ENCODE results near the gene KATNB1.
"Not testable (repeated sequence)": the region's sequence is repeated elsewhere in the genome, so short reads cannot be mapped to it uniquely, and the experiment has no call there.

DNA sequence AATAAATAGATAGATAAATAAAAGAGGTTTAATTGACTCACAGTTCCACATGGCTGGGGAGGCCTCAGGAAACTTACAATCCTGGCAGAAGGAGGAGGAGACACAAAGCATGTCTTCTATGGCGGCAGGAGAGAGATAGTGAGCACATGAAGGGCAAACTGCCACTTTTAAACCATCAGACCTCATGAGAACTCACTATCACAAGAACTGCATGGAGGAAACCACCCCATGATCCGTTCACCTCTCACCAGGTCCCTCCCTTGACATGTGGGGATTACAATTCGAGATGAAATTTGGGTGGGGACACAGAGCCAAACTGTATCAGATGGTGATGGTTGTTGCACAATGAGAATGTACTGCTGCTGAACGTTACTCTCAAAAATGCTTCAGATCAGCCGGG is 44.3 kb downstream of the KATNB1 start:
- TF ChIP-seq POLR2A (IDR thresholded peaks at IDR 0.05): not testable (repeated sequence)
- TF ChIP-seq, protein P1, sequence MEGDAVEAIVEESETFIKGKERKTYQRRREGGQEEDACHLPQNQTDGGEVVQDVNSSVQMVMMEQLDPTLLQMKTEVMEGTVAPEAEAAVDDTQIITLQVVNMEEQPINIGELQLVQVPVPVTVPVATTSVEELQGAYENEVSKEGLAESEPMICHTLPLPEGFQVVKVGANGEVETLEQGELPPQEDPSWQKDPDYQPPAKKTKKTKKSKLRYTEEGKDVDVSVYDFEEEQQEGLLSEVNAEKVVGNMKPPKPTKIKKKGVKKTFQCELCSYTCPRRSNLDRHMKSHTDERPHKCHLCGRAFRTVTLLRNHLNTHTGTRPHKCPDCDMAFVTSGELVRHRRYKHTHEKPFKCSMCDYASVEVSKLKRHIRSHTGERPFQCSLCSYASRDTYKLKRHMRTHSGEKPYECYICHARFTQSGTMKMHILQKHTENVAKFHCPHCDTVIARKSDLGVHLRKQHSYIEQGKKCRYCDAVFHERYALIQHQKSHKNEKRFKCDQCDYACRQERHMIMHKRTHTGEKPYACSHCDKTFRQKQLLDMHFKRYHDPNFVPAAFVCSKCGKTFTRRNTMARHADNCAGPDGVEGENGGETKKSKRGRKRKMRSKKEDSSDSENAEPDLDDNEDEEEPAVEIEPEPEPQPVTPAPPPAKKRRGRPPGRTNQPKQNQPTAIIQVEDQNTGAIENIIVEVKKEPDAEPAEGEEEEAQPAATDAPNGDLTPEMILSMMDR (IDR thresholded peaks at IDR 0.05): not testable (repeated sequence)
